Measurements from ENCODE around the gene ANKRD42. TPM values are rescaled to one million over a fixed set of nuclear protein-coding genes. Genes with fewer than 3 reads are reported as not detected.

The ANKRD42 gene
- total RNA-seq (2014; rRNA removed; shearing (Covaris generic)) (5.7 and 7.1 TPM in 2 replicates), polyA plus RNA-seq (2016; fragmentation: Nextera tagmentation; extraction: Ambion mirVana) (3.9 and 5.3 TPM in 2 replicates)
- long read RNA-seq, partial matches to known transcripts, result 2 of 4 reads
- long read RNA-seq, other reads (novel, unspliced or antisense), result 1 of 4 reads

- H3K79me2 ChIP-seq (replicated peaks; ENCODE audit: insufficient read depth), result peaks cover 18% of the 10 kb centered on the region
These were observed at the start of gene ANKRD42 for GRCh38 chr11:83193315-83194280. Gene ANKRD42 (plus strand): TSS chr11:83193712. CDS start chr11:83194671, 959 bp downstream.

GRCh38 chr11:83147895-83148294, 45.6 kb upstream of the ANKRD42 start:
- Histone ChIP-seq H3K27ac (ENCODE audit: low read depth) (no peak overlapping the region), H3K36me3 (ENCODE audit: insufficient read depth) (no peaks in the 10 kb centered on the region), H3K4me2 (no peak overlapping the region), H3K79me2 (replicated peaks; ENCODE audit: insufficient read depth) (no peaks in the 10 kb centered on the region), H2AFZ (no peak overlapping the region), H3F3A (replicated peaks; ENCODE audit: low read depth) (no peaks in the 10 kb centered on the region), H3K4me3 (no peak overlapping the region), H4K20me1 (replicated peaks; ENCODE audit: insufficient read depth) (no peaks in the 10 kb centered on the region), H3K9me2 (ENCODE audit: insufficient read depth) (no peaks in the 10 kb centered on the region), H3K27me3 (ENCODE audit: insufficient read depth) (no peaks in the 10 kb centered on the region), H3K4me1 (ENCODE audit: insufficient read depth) (no peaks in the 10 kb centered on the region)
- Mint-ChIP-seq H3K36me3 (ENCODE audit: low read depth) (no peaks in the 10 kb centered on the region), H3K4me1 (no peaks in the 10 kb centered on the region), H3K27ac (no peak overlapping the region), H3K4me3 (no peak overlapping the region), H3K9me3 (no peaks in the 10 kb centered on the region), H3K27me3 (ENCODE audit: insufficient read depth, low read depth, poor library complexity) (no peaks in the 10 kb centered on the region)
- ATAC-seq (no peak), DNase-seq (ENCODE audit: low spot score) (no peak)
- TF ChIP-seq POLR2AphosphoS5 (IDR thresholded peaks at IDR 0.05; ENCODE audit: low read depth), result no peak
- TF ChIP-seq JUNB (IDR thresholded peaks at IDR 0.05; ENCODE audit: unreplicated experiment), result no peak
- no peak for TF ChIP-seq EZH2phosphoT487 (IDR thresholded peaks at IDR 0.05; ENCODE audit: unreplicated experiment)
- no peak for TF ChIP-seq CREB1 (CRISPR knock-in tag; IDR thresholded peaks at IDR 0.05; ENCODE audit: low read depth)
- no peak for TF ChIP-seq REST (IDR thresholded peaks at IDR 0.05; ENCODE audit: unreplicated experiment)

More at GRCh38 chr11:83193315-83194280, at the start of gene ANKRD42:
- peaks cover 37% of the 10 kb centered on the region for H3K36me3 Mint-ChIP-seq (ENCODE audit: low read depth)
- H3K9me3 Mint-ChIP-seq, result no peaks in the 10 kb centered on the region
- TF ChIP-seq CREB1 (CRISPR knock-in tag; IDR thresholded peaks at IDR 0.05; ENCODE audit: low read depth) (peak; percentile 90), POLR2AphosphoS5 (IDR thresholded peaks at IDR 0.05; ENCODE audit: low read depth) (peak; percentile 91), ETS1 (IDR thresholded peaks at IDR 0.05) (peak; percentile 88), STAT1 (IDR thresholded peaks at IDR 0.05; ENCODE audit: unreplicated experiment) (no peak)
- peak within 1 kb of the TSS; percentile 97 for H3K4me3 Mint-ChIP-seq
- H4K20me1 ChIP-seq (replicated peaks; ENCODE audit: insufficient read depth), result no peaks in the 10 kb centered on the region
- ATAC-seq (peak; percentile 95), DNase-seq (ENCODE audit: low spot score) (peak; percentile 99)
- peaks cover 10% of the 10 kb centered on the region for H3K4me1 ChIP-seq (ENCODE audit: insufficient read depth)
- H3F3A ChIP-seq (replicated peaks; ENCODE audit: low read depth), result 0 out of 2 replicates have a peak, but pooled peaks cover 5% of the 10 kb centered on the region
- H3K27ac Mint-ChIP-seq, result peak within 1 kb of the TSS; percentile 99
- peaks cover 18% of the 10 kb centered on the region for H3K4me1 Mint-ChIP-seq
- H3K27me3 Mint-ChIP-seq (ENCODE audit: insufficient read depth, low read depth, poor library complexity), result peaks cover 7% of the 10 kb centered on the region
- peak within 1 kb of the TSS; percentile 86 for H3K4me2 ChIP-seq
- peaks cover 7% of the 10 kb centered on the region; the same call in 1 of the 2 replicates for H3K27me3 ChIP-seq (ENCODE audit: insufficient read depth)
- peak within 1 kb of the TSS; percentile 78 for H3K27ac ChIP-seq (ENCODE audit: low read depth)
- H2AFZ ChIP-seq, result peak within 1 kb of the TSS; percentile 95
- peak within 1 kb of the TSS; percentile 81 for H3K4me3 ChIP-seq
- H3K9me2 ChIP-seq (ENCODE audit: insufficient read depth), result no peaks in the 10 kb centered on the region
- peaks cover 6% of the 10 kb centered on the region; the same call in 1 of the 2 replicates for H3K36me3 ChIP-seq (ENCODE audit: insufficient read depth)

Data from GM23338 (cell line).